HCT116 (cell line): ENCODE measurements around the gene FEV. TPM values are rescaled to one million over a fixed set of nuclear protein-coding genes. Genes with fewer than 3 reads are reported as not detected.
A peak's percentile ranks its signal among the peaks of the same experiment; 100 is the strongest.

Experiments
- ATAC-seq: fragments of 200-7000 bp; cut with Tn5 transposase; 2 replicates; pipeline ENCODE4 v1.9.1; 2020; ENCODE audit warnings: mild to moderate bottlenecking, moderate library complexity
- BruUV-seq: library from RNA; stranded (reverse); fragments of 400-500 nt; replicated peaks from 2 replicates; lab custom pipeline; 2021; lab: Mats Ljungman, UMichigan
- CTCF ChIA-PET: fragments of 300-600 bp; sonication (Branson Sonifier 250); formaldehyde crosslinking; loops from one replicate; lab custom pipeline; 2021; ENCODE audit warnings: antibody characterized with exemption; lab: Charles Lee
- POLR2A ChIA-PET: fragments of 300-600, 350-600 bp; sonication (Branson Sonifier 250); formaldehyde crosslinking; loops from one replicate; lab custom pipeline; 2021; ENCODE audit warnings: antibody characterized with exemption; lab: Charles Lee
- RAD21 ChIA-PET, 2 experiments: fragments of 300-600 bp; sonication (Branson Sonifier 250); formaldehyde crosslinking; loops; one replicate each; lab custom pipeline; 2023; ENCODE audit warnings: low total read pairs in 2 of 2; ENCODE audit not compliant: uncharacterized antibody in 2 of 2, unreplicated experiment in 2 of 2, low non-redundant PET in 1 of 2; lab: Charles Lee
- DNase-seq: peaks from one replicate; pipeline ENCODE4 v3.0.0-alpha.2; 2010; ENCODE audit warnings: low read depth, low spot score
- H2AFZ ChIP-seq: fragments of 200-600 bp; shearing (Covaris generic), sonication (generic); 2 replicates; pipeline ENCODE4 v1.6.1; 2017; ENCODE audit warnings: low read depth, mixed run types, mixed read lengths, antibody characterized with exemption, low read length; ENCODE audit not compliant: poor library complexity, severe bottlenecking
- H3K27ac ChIP-seq: 2 replicates; pipeline ENCODE4 v1.5.1; 2012; ENCODE audit warnings: low read depth, low read length
- H3K27me3 ChIP-seq: fragments of 200-600 bp; sonication (generic); 2 replicates; pipeline ENCODE4 v1.6.1; 2016; ENCODE audit warnings: mixed run types, low read length, mixed read lengths; ENCODE audit not compliant: insufficient read depth
- H3K36me3 ChIP-seq, 2 experiments: fragments of 200-500 bp in 1 of 2; fragments of 200-600 bp in 1 of 2; sonication (Bioruptor generic) in 1 of 2; sonication (generic) in 1 of 2; 2 replicates each; pipeline versions ENCODE4 v1.5.1 to v1.6.1; 2014 to 2016; ENCODE audit warnings: low read length in 2 of 2, inconsistent platforms in 1 of 2, mixed read lengths in 1 of 2, mixed run types in 1 of 2; ENCODE audit not compliant: insufficient read depth in 2 of 2, control insufficient read depth in 1 of 2
- H3K4me1 ChIP-seq, 2 experiments: fragments of 200-600 bp in 1 of 2; sonication (generic) in 1 of 2; 2 replicates each; pipeline versions ENCODE4 v1.5.1 to v1.6.1; 2012 to 2017; ENCODE audit warnings: low read length in 2 of 2, inconsistent platforms in 1 of 2, mild to moderate bottlenecking in 1 of 2, mixed read lengths in 1 of 2, mixed run types in 1 of 2, moderate library complexity in 1 of 2; ENCODE audit not compliant: insufficient read depth in 2 of 2, control insufficient read depth in 1 of 2
- H3K4me2 ChIP-seq: fragments of 200-600 bp; sonication (generic); 2 replicates; pipeline ENCODE4 v1.6.1; 2017; ENCODE audit warnings: mixed run types, low read length, mixed read lengths
- H3K4me3 ChIP-seq, 2 experiments: fragments of 200-600 bp in 1 of 2; sonication (generic) in 1 of 2; replicated peaks in 1 of 2; 2 replicates each; pipeline ENCODE4 v1.5.1; 2011 to 2016; ENCODE audit warnings: low read length in 2 of 2, control low read depth in 1 of 2, low read depth in 1 of 2, mild to moderate bottlenecking in 1 of 2, mixed read lengths in 1 of 2, mixed run types in 1 of 2
- H3K79me2 ChIP-seq: fragments of 200-600 bp; sonication (generic); 2 replicates; pipeline ENCODE4 v1.6.1; 2017; ENCODE audit warnings: mild to moderate bottlenecking, mixed run types, low read length, moderate library complexity, mixed read lengths; ENCODE audit not compliant: insufficient read depth
- H3K9ac ChIP-seq: fragments of 200-600 bp; sonication (generic); 2 replicates; pipeline ENCODE4 v1.6.1; 2016; ENCODE audit warnings: low read length, mixed read lengths
- H3K9me2 ChIP-seq: fragments of 200-600 bp; sonication (generic), shearing (Covaris generic); 2 replicates; pipeline ENCODE4 v1.6.1; 2017; ENCODE audit warnings: mixed run types, mild to moderate bottlenecking, moderate library complexity; ENCODE audit not compliant: insufficient read depth
- H3K9me3 ChIP-seq, 2 experiments: fragments of 200-500 bp in 1 of 2; fragments of 200-600 bp in 1 of 2; sonication (Bioruptor generic) in 1 of 2; sonication (generic) in 1 of 2; 2 replicates each; pipeline ENCODE4 v1.6.1; 2014 to 2017; ENCODE audit warnings: low read length in 2 of 2, mixed read lengths in 2 of 2, inconsistent platforms in 1 of 2, low read depth in 1 of 2, mild to moderate bottlenecking in 1 of 2, mixed run types in 1 of 2, moderate library complexity in 1 of 2; ENCODE audit not compliant: control insufficient read depth in 1 of 2, insufficient read depth in 1 of 2
- H4K20me1 ChIP-seq: fragments of 200-600 bp; sonication (generic), shearing (Covaris generic); 2 replicates; pipeline ENCODE4 v1.6.1; 2017; ENCODE audit warnings: mixed run types, mild to moderate bottlenecking, moderate library complexity; ENCODE audit not compliant: insufficient read depth
- CEBPB ChIP-seq: IDR thresholded peaks from 2 replicates; pipeline ENCODE4 v1.6.1; 2012; ENCODE audit warnings: low read depth
- EZH2 ChIP-seq: fragments of 200-600 bp; sonication (generic); IDR thresholded peaks from 2 replicates; pipeline ENCODE4 v1.6.1; 2017; ENCODE audit warnings: antibody characterized with exemption, mixed run types
- EZH2phosphoT487 ChIP-seq: fragments of 200-600 bp; IDR thresholded peaks from 2 replicates; pipeline ENCODE4 v1.6.1; 2018; ENCODE audit warnings: antibody characterized with exemption, borderline replicate concordance
- FOSL1 ChIP-seq: IDR thresholded peaks from 2 replicates; pipeline ENCODE4 v1.6.1; 2012; ENCODE audit warnings: low read depth
- JUND ChIP-seq: IDR thresholded peaks from 2 replicates; pipeline ENCODE4 v1.6.1; 2012
- POLR2AphosphoS5 ChIP-seq: IDR thresholded peaks from 2 replicates; pipeline ENCODE4 v1.6.1; 2011; ENCODE audit warnings: mild to moderate bottlenecking, low read depth, low read length, moderate library complexity
- RAD21 ChIP-seq: IDR thresholded peaks from 2 replicates; pipeline ENCODE4 v1.6.1; 2012; ENCODE audit warnings: low read depth, mild to moderate bottlenecking
- SIN3A ChIP-seq: IDR thresholded peaks from 2 replicates; pipeline ENCODE4 v1.6.1; 2012; ENCODE audit warnings: low read depth
- SRF ChIP-seq: IDR thresholded peaks from 2 replicates; pipeline ENCODE4 v1.6.1; 2012; ENCODE audit warnings: low read depth
- YY1 ChIP-seq: IDR thresholded peaks from 2 replicates; pipeline ENCODE4 v1.6.1; 2011; ENCODE audit warnings: low read length, low read depth, moderate library complexity, mild to moderate bottlenecking; ENCODE audit not compliant: insufficient replicate concordance; ENCODE audit errors: extremely low read depth
- ZFX ChIP-seq: fragments of 450-650 bp; IDR thresholded peaks from 2 replicates; pipeline ENCODE4 v1.6.1; 2017
- ZNF274 ChIP-seq: fragments of 200-500 bp; sonication (Bioruptor generic); IDR thresholded peaks from 2 replicates; pipeline ENCODE4 v1.6.1; 2014; ENCODE audit warnings: mild to moderate bottlenecking, low read depth, low read length, inconsistent platforms
- intact Hi-C: fragments of 100-400 bp; cut with micrococcal nuclease; formaldehyde crosslinking; loops from 2 replicates; pipeline ENCODE4 v1.10.0; 2022
- total RNA-seq: library from RNA; stranded (reverse); gene quantifications from one replicate; pipeline ENCODE4 v1.2.1, GENCODE V29; 2021; ENCODE audit not compliant: unreplicated experiment
- TF ChIP-seq, protein P1 (sequence below): IDR thresholded peaks from 2 replicates; pipeline ENCODE4 v1.6.1; 2011; ENCODE audit warnings: mild to moderate bottlenecking, low read length, moderate library complexity; ENCODE audit not compliant: insufficient replicate concordance; ENCODE audit errors: extremely low read depth
- TF ChIP-seq, protein P2 (sequence below): IDR thresholded peaks from 2 replicates; pipeline ENCODE4 v1.6.1; 2012
- TF ChIP-seq, protein P3 (sequence below): IDR thresholded peaks from 2 replicates; pipeline ENCODE4 v1.6.1; 2012
- TF ChIP-seq, protein P4 (sequence below), 3 experiments: fragments of 200-600 bp in 1 of 3; sonication (generic) in 1 of 3; IDR thresholded peaks in 2 of 3; conservative IDR thresholded peaks in 1 of 3; 2 replicates each; pipeline ENCODE4 v1.5.1; 2012 to 2017; ENCODE audit warnings: low read depth in 2 of 3, low read length in 2 of 3, antibody characterized with exemption in 1 of 3, borderline replicate concordance in 1 of 3, control low read depth in 1 of 3, mild to moderate bottlenecking in 1 of 3, mixed read lengths in 1 of 3, mixed run types in 1 of 3, moderate library complexity in 1 of 3; ENCODE audit not compliant: insufficient read depth in 1 of 3

FEV gene
- total RNA-seq, 1 experiment from 2014 or later = not detected

DNA sequence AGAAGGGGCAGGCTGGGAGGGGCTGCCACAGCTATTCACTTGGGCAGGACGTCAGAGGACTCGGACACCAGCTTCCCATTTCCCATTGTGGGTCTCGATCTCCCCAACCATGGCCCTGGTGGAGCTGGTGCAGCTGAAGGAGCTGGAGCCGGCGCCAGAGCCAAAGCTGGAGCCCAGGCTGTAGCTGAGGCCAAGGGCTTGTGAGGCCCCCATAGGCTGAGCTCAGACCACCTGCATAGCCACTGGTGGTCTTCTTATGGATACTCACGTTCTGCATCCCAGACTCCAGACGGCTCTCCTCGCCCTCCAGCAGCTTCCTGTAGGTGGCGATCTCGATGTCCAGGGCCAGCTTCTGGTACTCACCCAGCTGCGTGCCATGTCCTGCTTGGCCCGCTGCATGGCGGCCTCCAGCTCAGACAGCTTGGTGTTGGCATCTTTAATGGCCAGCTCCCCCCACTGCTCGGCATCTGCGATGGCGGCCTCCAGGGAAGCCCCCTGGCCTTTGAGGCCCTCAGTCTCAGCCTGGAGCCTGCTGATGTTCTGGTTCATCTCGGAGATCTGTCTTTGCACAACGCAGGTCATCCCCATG, 31.5 kb downstream of the FEV start:
- peaks cover 3% of the 10 kb centered on the region; the same call in 1 of the 2 replicates for H3K27me3 ChIP-seq

DNA sequence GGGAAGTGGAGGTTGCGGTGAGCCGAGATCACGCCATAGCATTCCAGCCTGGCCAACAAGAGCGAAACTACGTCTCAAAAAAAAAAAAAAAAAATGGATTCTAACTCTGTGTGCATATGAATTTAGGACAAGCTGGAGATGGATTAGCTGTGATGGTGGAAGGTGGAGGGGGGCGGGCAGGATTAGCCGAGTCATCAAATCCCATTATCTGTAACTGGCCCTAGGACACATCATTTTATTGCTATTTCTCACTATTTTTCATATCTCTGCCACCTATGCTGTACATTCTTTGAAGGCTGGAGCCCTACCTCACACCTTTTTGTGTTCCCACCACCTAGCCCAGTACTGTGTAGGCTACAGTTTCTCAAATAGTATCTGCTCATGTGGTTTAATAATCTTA, 32.8 kb downstream of the FEV start:
- Histone ChIP-seq H3K9me2 (no peaks in the 10 kb centered on the region), H3K9ac (no peak overlapping the region), H3K27me3 (no peaks in the 10 kb centered on the region), H3K4me1 (no peaks in the 10 kb centered on the region), H3K79me2 (no peaks in the 10 kb centered on the region), H3K4me3 (no peak overlapping the region), H4K20me1 (no peaks in the 10 kb centered on the region), H3K27ac (no peak overlapping the region), H3K36me3 (no peaks in the 10 kb centered on the region), H3K4me2 (no peak overlapping the region), H2AFZ (no peak overlapping the region), H3K9me3 (no peaks in the 10 kb centered on the region)
- ChIA-PET RAD21 (no interaction called here), CTCF (interaction anchor here (2.6 kb wide), 1 partner anchor 54 kb away, joined by 8 read pairs; no protein-coding TSS in a partner anchor), POLR2A (no interaction called here)
- intact Hi-C loops = no loop called here
- ATAC-seq (no peak), DNase-seq (no peak)
- no TSS peak for BruUV-seq
- TF ChIP-seq EZH2 (no peak), RAD21 (no peak), SIN3A (no peak), YY1 (no peak), JUND (no peak), FOSL1 (no peak)
- TF ChIP-seq, protein P1, sequence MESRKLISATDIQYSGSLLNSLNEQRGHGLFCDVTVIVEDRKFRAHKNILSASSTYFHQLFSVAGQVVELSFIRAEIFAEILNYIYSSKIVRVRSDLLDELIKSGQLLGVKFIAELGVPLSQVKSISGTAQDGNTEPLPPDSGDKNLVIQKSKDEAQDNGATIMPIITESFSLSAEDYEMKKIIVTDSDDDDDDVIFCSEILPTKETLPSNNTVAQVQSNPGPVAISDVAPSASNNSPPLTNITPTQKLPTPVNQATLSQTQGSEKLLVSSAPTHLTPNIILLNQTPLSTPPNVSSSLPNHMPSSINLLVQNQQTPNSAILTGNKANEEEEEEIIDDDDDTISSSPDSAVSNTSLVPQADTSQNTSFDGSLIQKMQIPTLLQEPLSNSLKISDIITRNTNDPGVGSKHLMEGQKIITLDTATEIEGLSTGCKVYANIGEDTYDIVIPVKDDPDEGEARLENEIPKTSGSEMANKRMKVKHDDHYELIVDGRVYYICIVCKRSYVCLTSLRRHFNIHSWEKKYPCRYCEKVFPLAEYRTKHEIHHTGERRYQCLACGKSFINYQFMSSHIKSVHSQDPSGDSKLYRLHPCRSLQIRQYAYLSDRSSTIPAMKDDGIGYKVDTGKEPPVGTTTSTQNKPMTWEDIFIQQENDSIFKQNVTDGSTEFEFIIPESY = no peak
- TF ChIP-seq, protein P2, sequence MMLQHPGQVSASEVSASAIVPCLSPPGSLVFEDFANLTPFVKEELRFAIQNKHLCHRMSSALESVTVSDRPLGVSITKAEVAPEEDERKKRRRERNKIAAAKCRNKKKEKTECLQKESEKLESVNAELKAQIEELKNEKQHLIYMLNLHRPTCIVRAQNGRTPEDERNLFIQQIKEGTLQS = no peak
- TF ChIP-seq, protein P3, sequence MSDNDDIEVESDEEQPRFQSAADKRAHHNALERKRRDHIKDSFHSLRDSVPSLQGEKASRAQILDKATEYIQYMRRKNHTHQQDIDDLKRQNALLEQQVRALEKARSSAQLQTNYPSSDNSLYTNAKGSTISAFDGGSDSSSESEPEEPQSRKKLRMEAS = no peak

More for the DNA sequence above, 31.5 kb downstream of the FEV start:
- no peak for TF ChIP-seq POLR2AphosphoS5
- TF ChIP-seq ZFX = no peak
- no peak for TF ChIP-seq EZH2phosphoT487
- TF ChIP-seq SRF = no peak
- TF ChIP-seq, protein P4, sequence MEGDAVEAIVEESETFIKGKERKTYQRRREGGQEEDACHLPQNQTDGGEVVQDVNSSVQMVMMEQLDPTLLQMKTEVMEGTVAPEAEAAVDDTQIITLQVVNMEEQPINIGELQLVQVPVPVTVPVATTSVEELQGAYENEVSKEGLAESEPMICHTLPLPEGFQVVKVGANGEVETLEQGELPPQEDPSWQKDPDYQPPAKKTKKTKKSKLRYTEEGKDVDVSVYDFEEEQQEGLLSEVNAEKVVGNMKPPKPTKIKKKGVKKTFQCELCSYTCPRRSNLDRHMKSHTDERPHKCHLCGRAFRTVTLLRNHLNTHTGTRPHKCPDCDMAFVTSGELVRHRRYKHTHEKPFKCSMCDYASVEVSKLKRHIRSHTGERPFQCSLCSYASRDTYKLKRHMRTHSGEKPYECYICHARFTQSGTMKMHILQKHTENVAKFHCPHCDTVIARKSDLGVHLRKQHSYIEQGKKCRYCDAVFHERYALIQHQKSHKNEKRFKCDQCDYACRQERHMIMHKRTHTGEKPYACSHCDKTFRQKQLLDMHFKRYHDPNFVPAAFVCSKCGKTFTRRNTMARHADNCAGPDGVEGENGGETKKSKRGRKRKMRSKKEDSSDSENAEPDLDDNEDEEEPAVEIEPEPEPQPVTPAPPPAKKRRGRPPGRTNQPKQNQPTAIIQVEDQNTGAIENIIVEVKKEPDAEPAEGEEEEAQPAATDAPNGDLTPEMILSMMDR (IDR thresholded peaks at IDR 0.05 in 2 of 3, conservative IDR thresholded peaks at IDR 0.05 in 1 of 3; ENCODE audit: borderline replicate concordance in 1 of 3, insufficient read depth in 1 of 3, low read depth in 2 of 3, low read length in 2 of 3) = peak in 2 of 3 experiments; percentile 48 to 63; a peak in 4 of 6 replicates
- TF ChIP-seq JUND = no peak
- TF ChIP-seq CEBPB = no peak
- TF ChIP-seq ZNF274 = no peak
- RAD21 ChIA-PET = no interaction called here
- Histone ChIP-seq H3K4me2 (no peak overlapping the region), H3K9me3 (no peaks in the 10 kb centered on the region), H3K9me2 (no peaks in the 10 kb centered on the region), H3K36me3 (no peaks in the 10 kb centered on the region), H3K4me1 (no peaks in the 10 kb centered on the region), H3K79me2 (no peaks in the 10 kb centered on the region), H4K20me1 (no peaks in the 10 kb centered on the region), H3K27ac (no peak overlapping the region), H2AFZ (no peak overlapping the region), H3K4me3 (no peak overlapping the region), H3K9ac (no peak overlapping the region)
- ATAC-seq (peak; percentile 70), DNase-seq (no peak)
- BruUV-seq = no TSS peak
- intact Hi-C loops = no loop called here
- POLR2A ChIA-PET = interaction anchor here (0.9 kb wide), 1 partner anchor 12 kb away, joined by 3 read pairs; no protein-coding TSS in a partner anchor
- CTCF ChIA-PET = interaction anchor here (0.9 to 2.6 kb wide), 8 partner anchors 8 to 342 kb away, joined by 3 to 8 read pairs (median 4); no protein-coding TSS in a partner anchor
